ENCODE measurements around the gene TP53TG3D.
"Not testable (repeated sequence)": the region's sequence is repeated elsewhere in the genome, so short reads cannot be mapped to it uniquely, and the experiment has no call there.

TP53TG3D gene, protein sequence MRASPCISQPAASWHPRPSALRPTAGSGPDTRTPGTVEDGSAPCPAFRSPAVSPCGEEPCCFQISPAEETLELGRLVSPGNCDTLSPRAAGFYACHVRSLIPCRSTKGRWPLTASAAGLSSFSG

GRCh38 chr16:32252986-32253385 lies at the start of gene TP53TG3D:
Gene TP53TG3D, plus strand, starts transcription at chr16:32253286. Its CDS starts 68 bp downstream, at chr16:32253354.
- DNase-seq, result not testable (repeated sequence)

DNA sequence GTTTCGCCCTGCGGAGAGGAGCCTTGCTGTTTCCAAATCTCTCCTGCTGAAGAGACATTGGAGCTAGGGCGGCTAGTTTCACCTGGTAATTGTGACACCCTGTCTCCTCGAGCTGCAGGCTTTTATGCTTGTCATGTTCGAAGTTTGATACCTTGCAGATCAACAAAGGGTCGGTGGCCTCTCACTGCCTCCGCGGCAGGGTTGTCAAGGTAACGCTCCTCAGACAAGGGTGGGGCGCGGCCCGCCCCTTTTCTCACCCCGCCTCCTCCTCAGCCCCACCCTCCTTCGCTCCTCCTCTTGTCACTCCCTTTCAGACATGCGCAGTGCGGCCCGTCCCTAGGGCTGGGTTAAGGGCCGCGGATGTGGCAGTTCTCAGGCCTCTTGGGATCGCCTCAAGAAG lies 421 bp downstream of the TP53TG3D start:
- DNase-seq, result not testable (repeated sequence)

DNA sequence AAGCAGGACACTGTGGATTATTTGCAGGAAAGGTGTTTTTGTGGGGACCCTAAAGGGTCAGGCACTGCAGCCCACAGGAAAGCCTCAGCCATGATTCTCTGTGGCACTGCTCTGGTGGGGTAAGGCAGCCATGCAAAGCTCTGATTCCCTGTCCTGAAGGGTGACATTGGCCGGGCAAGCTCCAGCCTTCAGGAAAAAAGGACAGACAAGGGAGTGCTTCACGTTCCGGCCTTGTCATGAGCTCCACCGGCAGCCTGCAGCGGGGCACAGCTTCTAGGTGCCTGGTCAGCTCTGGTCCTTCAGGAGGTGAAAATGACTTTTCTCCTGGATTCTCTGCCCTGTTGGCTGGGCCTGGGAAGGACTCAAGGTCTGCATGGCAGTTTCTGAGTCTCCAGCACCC lies 8.4 kb downstream of the TP53TG3D start:
- not testable (repeated sequence) for DNase-seq

- DNase-seq, result not testable (repeated sequence)
Measured at GRCh38 chr16:32263552-32263951, 10.5 kb downstream of the TP53TG3D start.

- DNase-seq, result not testable (repeated sequence)
Measured at GRCh38 chr16:32281910-32282309, 28.8 kb downstream of the TP53TG3D start.

- not testable (repeated sequence) for DNase-seq
Measured at GRCh38 chr16:32283024-32283423, 29.9 kb downstream of the TP53TG3D start.

- DNase-seq, result not testable (repeated sequence)
Measured at GRCh38 chr16:32283917-32284495, 30.9 kb downstream of the TP53TG3D start.

DNA sequence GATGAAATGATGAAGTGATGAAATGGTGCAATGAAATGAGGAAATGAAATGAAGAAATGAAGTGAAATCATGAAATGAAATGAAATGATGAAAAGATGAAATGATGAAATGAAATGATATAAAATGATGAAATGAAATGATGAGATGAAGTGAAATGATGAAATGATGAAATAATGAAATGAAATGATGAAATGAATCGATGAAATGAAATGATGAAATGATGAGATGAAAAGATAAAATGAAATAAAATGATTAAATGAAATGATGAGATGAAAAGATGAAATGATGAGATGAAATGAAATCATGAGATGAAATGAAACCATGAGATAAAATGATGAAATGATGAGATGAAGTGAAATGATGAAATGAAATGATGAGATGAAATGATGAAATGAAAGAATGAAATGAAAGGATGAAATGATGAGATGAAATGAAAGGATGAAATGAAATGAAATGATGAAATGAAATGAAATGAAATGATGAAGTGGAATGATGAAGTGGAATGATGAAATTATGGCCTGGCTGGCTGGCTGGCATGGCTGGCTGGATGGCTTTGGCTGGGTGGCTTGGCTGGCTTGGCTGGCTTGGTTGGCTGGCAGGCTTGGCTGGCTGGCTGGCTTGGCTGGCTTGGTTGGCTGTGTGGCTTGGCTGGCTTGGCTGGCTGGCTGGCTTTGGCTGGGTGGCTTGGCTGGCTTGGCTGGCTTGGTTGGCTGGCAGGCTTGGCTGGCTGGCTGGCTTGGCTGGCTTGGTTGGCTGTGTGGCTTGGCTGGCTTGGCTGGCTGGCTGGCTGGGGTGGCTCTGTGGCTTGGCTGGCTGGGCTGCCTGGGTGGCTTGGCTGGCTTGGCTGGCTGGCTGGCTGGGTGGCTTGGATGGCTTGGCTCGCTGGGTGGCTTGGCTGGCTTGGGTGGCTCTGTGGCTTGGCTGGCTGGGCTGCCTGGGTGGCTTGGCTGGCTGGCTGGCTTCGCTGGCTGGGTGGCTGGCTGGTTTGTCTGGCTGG lies 32.0 kb downstream of the TP53TG3D start:
- DNase-seq, result not testable (repeated sequence)

- DNase-seq, result not testable (repeated sequence)
Measured at GRCh38 chr16:32286193-32286592, 33.1 kb downstream of the TP53TG3D start.

DNA sequence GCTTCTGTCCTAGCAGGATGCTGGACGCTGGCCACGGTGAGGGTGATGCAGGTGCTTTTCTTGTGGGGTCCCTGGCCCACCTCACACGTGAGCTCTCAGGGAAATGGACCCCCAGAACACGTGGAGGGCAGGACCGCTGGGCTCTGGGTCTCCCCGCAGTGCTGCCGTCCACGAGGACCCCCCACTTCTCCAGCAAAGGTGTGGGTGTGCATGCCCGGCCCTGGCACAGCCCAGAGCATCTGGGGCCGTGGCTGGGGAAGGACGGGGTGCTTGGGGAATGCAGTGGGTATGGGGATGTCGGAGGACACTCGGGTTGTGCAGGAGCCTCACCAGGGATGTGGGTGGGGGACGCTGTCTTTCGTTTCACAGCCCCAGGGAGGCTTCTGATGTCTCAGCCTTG lies 34.7 kb downstream of the TP53TG3D start:
- DNase-seq, result not testable (repeated sequence)

GRCh38 chr16:32289197-32289596 lies 36.1 kb downstream of the TP53TG3D start:
- not testable (repeated sequence) for DNase-seq

- not testable (repeated sequence) for DNase-seq
Measured at GRCh38 chr16:32302776-32303175, 49.7 kb downstream of the TP53TG3D start.
